GM23338 (cell line): ENCODE data around the gene ORAI1. TPM values are rescaled to one million over a fixed set of nuclear protein-coding genes. Genes with fewer than 3 reads are reported as not detected.

Experiments
- ATAC-seq: fragments of 200-7000 bp; cut with Tn5 transposase; 3 replicates; pipeline ENCODE4 v1.9.1; 2020
- DNase-seq: peaks from one replicate; pipeline ENCODE4 v3.0.0-alpha.2; 2015; ENCODE audit warnings: low spot score
- H2AFZ ChIP-seq: fragments of 200-600 bp; sonication (generic); 2 replicates; pipeline ENCODE4 v1.8.0; 2016; ENCODE audit warnings: antibody characterized with exemption, mild to moderate bottlenecking, moderate library complexity
- H3F3A ChIP-seq: fragments of 200-600 bp; sonication (generic); replicated peaks from 2 replicates; pipeline ENCODE4 v1.8.0; 2017; ENCODE audit warnings: antibody characterized with exemption, mixed run types, low read depth
- H3K27ac ChIP-seq: fragments of 200-600 bp; sonication (generic); 2 replicates; pipeline ENCODE4 v1.6.1; 2016; ENCODE audit warnings: low read depth
- H3K27me3 ChIP-seq: fragments of 200-600 bp; sonication (generic); 2 replicates; pipeline ENCODE4 v1.8.0; 2016; ENCODE audit warnings: mild to moderate bottlenecking, mixed run types, moderate library complexity; ENCODE audit not compliant: insufficient read depth
- H3K36me3 ChIP-seq: fragments of 200-600 bp; sonication (generic); 2 replicates; pipeline ENCODE4 v1.8.0; 2016; ENCODE audit warnings: mild to moderate bottlenecking; ENCODE audit not compliant: insufficient read depth
- H3K4me1 ChIP-seq: fragments of 200-600 bp; sonication (generic); 2 replicates; pipeline ENCODE4 v1.8.0; 2016; ENCODE audit warnings: mild to moderate bottlenecking, moderate library complexity; ENCODE audit not compliant: insufficient read depth
- H3K4me2 ChIP-seq: fragments of 200-600 bp; sonication (generic); 2 replicates; pipeline ENCODE4 v1.7.1; 2017; ENCODE audit warnings: mixed run types
- H3K4me3 ChIP-seq: fragments of 200-600 bp; sonication (generic); 2 replicates; pipeline ENCODE4 v1.6.1; 2016; ENCODE audit warnings: mixed run types
- H3K79me2 ChIP-seq: fragments of 200-600 bp; sonication (generic); replicated peaks from 2 replicates; pipeline ENCODE4 v1.8.0; 2017; ENCODE audit warnings: mild to moderate bottlenecking; ENCODE audit not compliant: insufficient read depth
- H3K9me2 ChIP-seq: fragments of 200-600 bp; sonication (generic); 2 replicates; pipeline ENCODE4 v1.8.0; 2017; ENCODE audit not compliant: insufficient read depth
- H4K20me1 ChIP-seq: fragments of 200-600 bp; sonication (generic); replicated peaks from 2 replicates; pipeline ENCODE4 v1.8.0; 2017; ENCODE audit warnings: mild to moderate bottlenecking; ENCODE audit not compliant: insufficient read depth
- H3K27ac Mint-ChIP-seq: 2 replicates; pipeline ENCODE4 v1.8.0; 2020; ENCODE audit warnings: inconsistent platforms, mild to moderate bottlenecking, moderate library complexity, mixed read lengths
- H3K27me3 Mint-ChIP-seq: 3 replicates; pipeline ENCODE4 v1.8.0; 2022; ENCODE audit warnings: low read depth, mild to moderate bottlenecking, moderate library complexity, mixed read lengths, inconsistent platforms; ENCODE audit not compliant: insufficient read depth, poor library complexity
- H3K36me3 Mint-ChIP-seq: 3 replicates; pipeline ENCODE4 v1.8.0; 2021; ENCODE audit warnings: low read depth, mild to moderate bottlenecking, inconsistent platforms, moderate library complexity, mixed read lengths
- H3K4me1 Mint-ChIP-seq: 3 replicates; pipeline ENCODE4 v1.8.0; 2020; ENCODE audit warnings: mild to moderate bottlenecking, inconsistent platforms, mixed read lengths
- H3K4me3 Mint-ChIP-seq: 3 replicates; pipeline ENCODE4 v1.8.0; 2021; ENCODE audit warnings: moderate library complexity, mild to moderate bottlenecking, inconsistent platforms, mixed read lengths
- H3K9me3 Mint-ChIP-seq: 3 replicates; pipeline ENCODE4 v1.8.0; 2020; ENCODE audit warnings: moderate library complexity, mild to moderate bottlenecking, inconsistent platforms, mixed read lengths
- EZH2 ChIP-seq: fragments of 200-600 bp; sonication (generic); IDR thresholded peaks from one replicate; pipeline ENCODE4 v1.8.0; 2017; ENCODE audit warnings: antibody characterized with exemption, mild to moderate bottlenecking, low read depth; ENCODE audit not compliant: unreplicated experiment
- EZH2phosphoT487 ChIP-seq: fragments of 200-600 bp; sonication (generic); IDR thresholded peaks from one replicate; pipeline ENCODE4 v1.8.1; 2018; ENCODE audit warnings: antibody characterized with exemption; ENCODE audit not compliant: unreplicated experiment
- JUNB ChIP-seq: IDR thresholded peaks from one replicate; pipeline ENCODE4 v1.6.1; 2016; ENCODE audit warnings: antibody characterized with exemption; ENCODE audit not compliant: unreplicated experiment
- NANOG ChIP-seq: IDR thresholded peaks from 2 replicates; pipeline ENCODE4 v1.6.1; 2016; ENCODE audit warnings: antibody characterized with exemption, borderline replicate concordance
- POLR2AphosphoS5 ChIP-seq: IDR thresholded peaks from 2 replicates; pipeline ENCODE4 v1.6.1; 2016; ENCODE audit warnings: antibody characterized with exemption, low read depth
- STAT1 ChIP-seq: IDR thresholded peaks from one replicate; pipeline ENCODE4 v1.6.1; 2016; ENCODE audit warnings: antibody characterized with exemption; ENCODE audit not compliant: unreplicated experiment
- ZNF114 ChIP-seq: fragments of 250-450 bp; sonication (Bioruptor Pico); IDR thresholded peaks from 2 replicates; pipeline ENCODE4 v1.5.0; 2020; ENCODE audit warnings: mild to moderate bottlenecking, moderate library complexity
- polyA plus RNA-seq: library from polyadenylated mRNA; unstranded; fragments of >200 nt; fragmentation: Nextera tagmentation; extraction: Ambion mirVana; gene quantifications from 2 replicates; pipeline ENCODE4 v1.2.1, GENCODE V29; 2016
- total RNA-seq: library from RNA; depleted of rRNA; stranded (reverse); fragments of >200 nt; shearing (Covaris generic); gene quantifications from 2 replicates; pipeline ENCODE4 v1.2.3, GENCODE V29; 2014
- TF ChIP-seq, protein P1 (sequence below): IDR thresholded peaks from one replicate; pipeline ENCODE4 v1.6.1; 2018; ENCODE audit warnings: antibody characterized with exemption; ENCODE audit not compliant: unreplicated experiment
- TF ChIP-seq, protein P2 (sequence below), 2 experiments: fragments of 200-600 bp in 1 of 2; sonication (generic) in 1 of 2; conservative IDR thresholded peaks; 2 replicates each; pipeline versions ENCODE4 v1.5.1 to v1.6.1; 2016 to 2017; ENCODE audit warnings: antibody characterized with exemption in 2 of 2, low read depth in 2 of 2, mild to moderate bottlenecking in 2 of 2, moderate library complexity in 1 of 2
- TF ChIP-seq, protein P3 (sequence below): IDR thresholded peaks from 2 replicates; pipeline ENCODE4 v1.6.1; 2016; ENCODE audit warnings: antibody characterized with exemption

The ORAI1 gene
- total and polyA plus RNA-seq, 2 experiments from 2014 or later: 23.7 to 32.0 TPM

DNA sequence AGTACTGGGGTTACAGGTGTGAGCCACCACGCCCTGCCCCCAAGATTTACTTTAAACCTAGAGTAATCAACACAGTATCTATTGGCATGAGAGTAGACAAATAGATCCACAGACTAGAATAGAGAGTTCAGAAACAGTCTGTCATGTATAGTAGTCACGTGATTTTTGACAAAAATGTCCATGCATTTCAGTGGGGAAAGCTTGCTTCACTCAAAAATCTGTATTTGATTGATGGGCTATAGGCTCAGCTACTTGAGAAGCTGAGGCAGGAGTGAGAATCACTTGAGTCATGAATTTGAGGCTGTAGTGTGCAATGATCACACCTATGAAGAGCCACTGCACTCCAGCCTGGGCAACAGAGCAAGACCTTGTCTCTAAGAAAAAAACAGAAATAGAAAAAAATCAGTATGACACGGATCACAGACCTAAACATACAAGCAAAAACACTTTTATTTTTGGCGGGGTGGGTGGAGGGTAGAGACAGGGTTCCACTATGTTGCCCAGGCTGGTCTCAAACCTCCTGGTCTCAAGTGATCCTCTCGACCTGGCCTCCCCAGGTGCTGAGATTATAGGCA is 7.6 kb upstream of the ORAI1 start:
- Histone ChIP-seq H3K36me3 (no peaks in the 10 kb centered on the region), H3F3A (peaks cover 4% of the 10 kb centered on the region; the same call in 1 of the 2 replicates), H2AFZ (no peak overlapping the region), H3K27ac (no peak overlapping the region), H3K4me2 (no peak overlapping the region), H3K4me1 (peaks cover 9% of the 10 kb centered on the region), H3K27me3 (no peaks in the 10 kb centered on the region), H3K79me2 (no peaks in the 10 kb centered on the region), H4K20me1 (no peaks in the 10 kb centered on the region), H3K4me3 (no peak overlapping the region), H3K9me2 (0 out of 2 replicates have a peak, but pooled peaks cover 4% of the 10 kb centered on the region)
- DNase-seq (no peak), ATAC-seq (no peak)
- TF ChIP-seq EZH2phosphoT487: no peak
- no peak for TF ChIP-seq ZNF114
- no peak for TF ChIP-seq POLR2AphosphoS5
- TF ChIP-seq, protein P1, sequence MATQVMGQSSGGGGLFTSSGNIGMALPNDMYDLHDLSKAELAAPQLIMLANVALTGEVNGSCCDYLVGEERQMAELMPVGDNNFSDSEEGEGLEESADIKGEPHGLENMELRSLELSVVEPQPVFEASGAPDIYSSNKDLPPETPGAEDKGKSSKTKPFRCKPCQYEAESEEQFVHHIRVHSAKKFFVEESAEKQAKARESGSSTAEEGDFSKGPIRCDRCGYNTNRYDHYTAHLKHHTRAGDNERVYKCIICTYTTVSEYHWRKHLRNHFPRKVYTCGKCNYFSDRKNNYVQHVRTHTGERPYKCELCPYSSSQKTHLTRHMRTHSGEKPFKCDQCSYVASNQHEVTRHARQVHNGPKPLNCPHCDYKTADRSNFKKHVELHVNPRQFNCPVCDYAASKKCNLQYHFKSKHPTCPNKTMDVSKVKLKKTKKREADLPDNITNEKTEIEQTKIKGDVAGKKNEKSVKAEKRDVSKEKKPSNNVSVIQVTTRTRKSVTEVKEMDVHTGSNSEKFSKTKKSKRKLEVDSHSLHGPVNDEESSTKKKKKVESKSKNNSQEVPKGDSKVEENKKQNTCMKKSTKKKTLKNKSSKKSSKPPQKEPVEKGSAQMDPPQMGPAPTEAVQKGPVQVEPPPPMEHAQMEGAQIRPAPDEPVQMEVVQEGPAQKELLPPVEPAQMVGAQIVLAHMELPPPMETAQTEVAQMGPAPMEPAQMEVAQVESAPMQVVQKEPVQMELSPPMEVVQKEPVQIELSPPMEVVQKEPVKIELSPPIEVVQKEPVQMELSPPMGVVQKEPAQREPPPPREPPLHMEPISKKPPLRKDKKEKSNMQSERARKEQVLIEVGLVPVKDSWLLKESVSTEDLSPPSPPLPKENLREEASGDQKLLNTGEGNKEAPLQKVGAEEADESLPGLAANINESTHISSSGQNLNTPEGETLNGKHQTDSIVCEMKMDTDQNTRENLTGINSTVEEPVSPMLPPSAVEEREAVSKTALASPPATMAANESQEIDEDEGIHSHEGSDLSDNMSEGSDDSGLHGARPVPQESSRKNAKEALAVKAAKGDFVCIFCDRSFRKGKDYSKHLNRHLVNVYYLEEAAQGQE: no peak
- no peak for TF ChIP-seq JUNB
- Mint-ChIP-seq H3K9me3 (no peaks in the 10 kb centered on the region; the same call in 2 of the 3 replicates), H3K27me3 (peaks cover 13% of the 10 kb centered on the region), H3K4me3 (no peak overlapping the region), H3K27ac (no peak overlapping the region), H3K36me3 (no peaks in the 10 kb centered on the region), H3K4me1 (peaks cover 19% of the 10 kb centered on the region)

DNA sequence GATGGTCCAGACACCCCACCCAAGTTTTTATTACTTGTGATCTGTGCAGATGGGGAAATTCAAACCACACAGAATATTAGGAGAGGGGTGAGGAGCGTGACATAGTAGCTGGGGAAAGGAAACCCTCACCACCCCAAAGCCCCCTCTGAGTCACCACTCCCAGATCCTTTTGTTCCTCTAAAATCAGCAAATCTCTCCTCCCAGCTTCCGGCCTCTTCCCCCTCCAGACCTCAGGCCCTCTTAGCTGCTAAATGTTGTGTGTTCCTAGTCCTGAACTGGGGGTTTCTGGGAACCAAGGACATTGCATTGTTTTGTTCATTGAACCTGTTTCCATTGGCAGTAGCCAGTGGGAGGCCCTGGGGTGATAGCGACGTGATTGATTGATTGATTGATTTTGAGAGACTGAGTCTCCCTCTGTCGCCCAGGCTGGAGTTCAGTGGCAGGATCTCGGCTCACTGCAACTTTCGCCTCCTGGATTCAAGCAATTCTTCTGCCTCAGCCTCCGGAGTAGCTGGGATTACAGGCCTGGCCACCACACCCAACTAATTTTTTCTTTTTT is 5.9 kb upstream of the ORAI1 start:
- DNase-seq (peak; percentile 67), ATAC-seq (peak; percentile 45)
- peak overlapping the region; percentile 56; the same call in 1 of the 2 replicates for H3K27ac Mint-ChIP-seq
- no peak for TF ChIP-seq EZH2phosphoT487
- TF ChIP-seq POLR2AphosphoS5: no peak
- no peak for TF ChIP-seq STAT1
- TF ChIP-seq, protein P1: no peak
- TF ChIP-seq, protein P2, sequence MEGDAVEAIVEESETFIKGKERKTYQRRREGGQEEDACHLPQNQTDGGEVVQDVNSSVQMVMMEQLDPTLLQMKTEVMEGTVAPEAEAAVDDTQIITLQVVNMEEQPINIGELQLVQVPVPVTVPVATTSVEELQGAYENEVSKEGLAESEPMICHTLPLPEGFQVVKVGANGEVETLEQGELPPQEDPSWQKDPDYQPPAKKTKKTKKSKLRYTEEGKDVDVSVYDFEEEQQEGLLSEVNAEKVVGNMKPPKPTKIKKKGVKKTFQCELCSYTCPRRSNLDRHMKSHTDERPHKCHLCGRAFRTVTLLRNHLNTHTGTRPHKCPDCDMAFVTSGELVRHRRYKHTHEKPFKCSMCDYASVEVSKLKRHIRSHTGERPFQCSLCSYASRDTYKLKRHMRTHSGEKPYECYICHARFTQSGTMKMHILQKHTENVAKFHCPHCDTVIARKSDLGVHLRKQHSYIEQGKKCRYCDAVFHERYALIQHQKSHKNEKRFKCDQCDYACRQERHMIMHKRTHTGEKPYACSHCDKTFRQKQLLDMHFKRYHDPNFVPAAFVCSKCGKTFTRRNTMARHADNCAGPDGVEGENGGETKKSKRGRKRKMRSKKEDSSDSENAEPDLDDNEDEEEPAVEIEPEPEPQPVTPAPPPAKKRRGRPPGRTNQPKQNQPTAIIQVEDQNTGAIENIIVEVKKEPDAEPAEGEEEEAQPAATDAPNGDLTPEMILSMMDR (conservative IDR thresholded peaks at IDR 0.05; ENCODE audit: low read depth in 2 of 2): no peak
- no peak for TF ChIP-seq NANOG
- TF ChIP-seq EZH2: no peak
- TF ChIP-seq, protein P3, sequence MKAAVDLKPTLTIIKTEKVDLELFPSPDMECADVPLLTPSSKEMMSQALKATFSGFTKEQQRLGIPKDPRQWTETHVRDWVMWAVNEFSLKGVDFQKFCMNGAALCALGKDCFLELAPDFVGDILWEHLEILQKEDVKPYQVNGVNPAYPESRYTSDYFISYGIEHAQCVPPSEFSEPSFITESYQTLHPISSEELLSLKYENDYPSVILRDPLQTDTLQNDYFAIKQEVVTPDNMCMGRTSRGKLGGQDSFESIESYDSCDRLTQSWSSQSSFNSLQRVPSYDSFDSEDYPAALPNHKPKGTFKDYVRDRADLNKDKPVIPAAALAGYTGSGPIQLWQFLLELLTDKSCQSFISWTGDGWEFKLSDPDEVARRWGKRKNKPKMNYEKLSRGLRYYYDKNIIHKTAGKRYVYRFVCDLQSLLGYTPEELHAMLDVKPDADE: no peak
- TF ChIP-seq JUNB: no peak
- TF ChIP-seq ZNF114: no peak

More for the DNA sequence above, 5.9 kb upstream of the ORAI1 start:
- no peak overlapping the region for H2AFZ ChIP-seq
- no peaks in the 10 kb centered on the region for H3K27me3 ChIP-seq
- peaks cover 25% of the 10 kb centered on the region for H3K4me1 Mint-ChIP-seq
- peaks cover 13% of the 10 kb centered on the region for H3K27me3 Mint-ChIP-seq
- H3K79me2 ChIP-seq: no peaks in the 10 kb centered on the region
- no peaks in the 10 kb centered on the region for H3K36me3 ChIP-seq
- no peaks in the 10 kb centered on the region; the same call in 2 of the 3 replicates for H3K9me3 Mint-ChIP-seq
- peaks cover 9% of the 10 kb centered on the region for H3F3A ChIP-seq
- no peak overlapping the region for H3K4me2 ChIP-seq
- H3K4me3 ChIP-seq: no peak overlapping the region
- H4K20me1 ChIP-seq: no peaks in the 10 kb centered on the region
- H3K36me3 Mint-ChIP-seq: no peaks in the 10 kb centered on the region
- H3K27ac ChIP-seq: 0 out of 2 replicates have a peak overlapping the region, but pooled peaks have one; percentile 18
- no peak overlapping the region for H3K4me3 Mint-ChIP-seq
- no peaks in the 10 kb centered on the region for H3K9me2 ChIP-seq
- H3K4me1 ChIP-seq: peaks cover 18% of the 10 kb centered on the region
